GM21529 (cell line): ENCODE measurements around the gene MAST3.

ENCODE experiments used
- ATAC-seq: cut with Tn5 transposase; IDR thresholded peaks from one replicate; pipeline ENCODE4 v1.9.1; 2021; ENCODE audit not compliant: unreplicated experiment

Gene MAST3

GRCh38 chr19:18109733-18110608, 12.4 kb downstream of the MAST3 start:
- ATAC-seq, result no peak

- ATAC-seq, result no peak
Observed at GRCh38 chr19:18110609-18111232, 13.1 kb downstream of the MAST3 start.

- no peak for ATAC-seq
Observed at GRCh38 chr19:18112989-18113478, 15.5 kb downstream of the MAST3 start.

- no peak for ATAC-seq
Observed at GRCh38 chr19:18113827-18114226, 16.2 kb downstream of the MAST3 start.

GRCh38 chr19:18114483-18114882, 16.9 kb downstream of the MAST3 start:
- no peak for ATAC-seq

- ATAC-seq, result no peak
Observed at GRCh38 chr19:18117364-18117691, 19.8 kb downstream of the MAST3 start.

- ATAC-seq, result peak; percentile 81
Observed at GRCh38 chr19:18117692-18118378, 20.3 kb downstream of the MAST3 start.

- no peak for ATAC-seq
Observed at GRCh38 chr19:18118420-18119012, 20.9 kb downstream of the MAST3 start.

- ATAC-seq, result no peak
Observed at GRCh38 chr19:18119013-18119716, 21.6 kb downstream of the MAST3 start.

GRCh38 chr19:18119717-18120105, 22.1 kb downstream of the MAST3 start:
- no peak for ATAC-seq

- ATAC-seq, result no peak
Observed at GRCh38 chr19:18120127-18120526, 22.5 kb downstream of the MAST3 start.

GRCh38 chr19:18121166-18121565, 23.6 kb downstream of the MAST3 start:
- ATAC-seq, result no peak

GRCh38 chr19:18122424-18122823, 24.8 kb downstream of the MAST3 start:
- no peak for ATAC-seq

GRCh38 chr19:18122860-18123795, 25.6 kb downstream of the MAST3 start:
- ATAC-seq, result no peak

- no peak for ATAC-seq
Observed at GRCh38 chr19:18123819-18124218, 26.2 kb downstream of the MAST3 start.

- ATAC-seq, result no peak
Observed at GRCh38 chr19:18126097-18126496, 28.5 kb downstream of the MAST3 start.

GRCh38 chr19:18128044-18128443, 30.5 kb downstream of the MAST3 start:
- ATAC-seq, result no peak

GRCh38 chr19:18128805-18129204, 31.2 kb downstream of the MAST3 start:
- no peak for ATAC-seq

- ATAC-seq, result no peak
Observed at GRCh38 chr19:18130523-18131242, 33.1 kb downstream of the MAST3 start.
